Measurements from ENCODE around the gene CEP170B. TPM values are rescaled to one million over a fixed set of nuclear protein-coding genes. Genes with fewer than 3 reads are reported as not detected.

Gene CEP170B
- total and polyA plus RNA-seq, 2 donors (not counting 1 experiment from before 2014, with no cell fraction given), result 0.16 to 0.59 TPM

- no peaks in the 10 kb centered on the region for H3K27me3 Mint-ChIP-seq
- WGBS (ENCODE audit: insufficient coverage), result 83% methylated on average over 10 of the region's 11 CpGs
Measured at GRCh38 chr14:104939666-104940410, 74.8 kb downstream of the CEP170B start.

More at GRCh38 chr14:104939666-104940410, 74.8 kb downstream of the CEP170B start:
- ATAC-seq (ENCODE audit: low read depth) (no peak), DNase-seq (no peak)
- Mint-ChIP-seq H3K9me3 (ENCODE audit: insufficient read depth) (no peaks in the 10 kb centered on the region), H3K27ac (no peak overlapping the region), H3K4me1 (no peaks in the 10 kb centered on the region), H3K4me3 (no peak overlapping the region)
- no peaks in the 10 kb centered on the region for H4K20me1 ChIP-seq (ENCODE audit: control insufficient read depth, insufficient read depth, low read length, poor library complexity, severe bottlenecking)
- ChIA-PET CTCF (interaction anchor here (0.6 to 2.1 kb wide), 6 partner anchors 16 to 72 kb away, joined by 3 to 7 read pairs (median 3); no protein-coding TSS in a partner anchor), POLR2A (no interaction called here)
- H3K27ac ChIP-seq (ENCODE audit: low read length in 2 of 2), result no peak overlapping the region
- no peak overlapping the region for H2AFZ ChIP-seq (ENCODE audit: insufficient read depth, low read depth, low read length, poor library complexity, severe bottlenecking)
- intact Hi-C loops (cut with micrococcal nuclease), result no loop called here
- H3K79me2 ChIP-seq (ENCODE audit: control insufficient read depth, insufficient read depth, low read length), result no peaks in the 10 kb centered on the region
- TF ChIP-seq CTCF (IDR thresholded peaks at IDR 0.05), result no peak
- TF ChIP-seq EZH2 (IDR thresholded peaks at IDR 0.05; ENCODE audit: borderline replicate concordance, insufficient read depth, low read depth, low read length, poor library complexity, severe bottlenecking), result no peak
- H3K4me3 ChIP-seq (ENCODE audit: control extremely low read depth in 1 of 5, extremely low read depth in 1 of 5, insufficient read depth in 1 of 5, low read depth in 2 of 5, low read length in 4 of 5), result no peak overlapping the region
- no peak overlapping the region for H3K9ac ChIP-seq (ENCODE audit: low read length)
- no peak overlapping the region for H3K4me2 ChIP-seq (replicated peaks; ENCODE audit: low read depth, low read length, poor library complexity, severe bottlenecking)
- no peaks in the 10 kb centered on the region for H3K36me3 ChIP-seq (replicated peaks in 1 of 2; ENCODE audit: control extremely low read depth in 1 of 2, control insufficient read depth in 1 of 2, extremely low read depth in 1 of 2, insufficient read depth in 2 of 2, low read length in 1 of 2)
- no peaks in the 10 kb centered on the region for H3K4me1 ChIP-seq (ENCODE audit: control insufficient read depth in 2 of 2, insufficient read depth in 2 of 2, low read length in 2 of 2)
- H3K9me3 ChIP-seq (ENCODE audit: control extremely low read depth in 1 of 3, control insufficient read depth in 2 of 3, insufficient read depth in 1 of 3, low read length in 2 of 3), result no peaks in the 10 kb centered on the region
- no peaks in the 10 kb centered on the region for H3K27me3 ChIP-seq (replicated peaks in 1 of 4; ENCODE audit: control extremely low read depth in 1 of 4, control insufficient read depth in 3 of 4, insufficient read depth in 4 of 4, low read length in 3 of 4)
